ENCODE results near the gene CORO7.
A peak's percentile ranks its signal among the peaks of the same experiment; 100 is the strongest.

The CORO7 gene

GRCh38 chr16:4416200-4417032, at the start of gene CORO7:
CORO7 (minus strand) TSS chr16:4416596; CDS start chr16:4416518, 78 bp downstream.
- peak; percentile 99 for DNase-seq (ENCODE audit: low spot score)

DNA sequence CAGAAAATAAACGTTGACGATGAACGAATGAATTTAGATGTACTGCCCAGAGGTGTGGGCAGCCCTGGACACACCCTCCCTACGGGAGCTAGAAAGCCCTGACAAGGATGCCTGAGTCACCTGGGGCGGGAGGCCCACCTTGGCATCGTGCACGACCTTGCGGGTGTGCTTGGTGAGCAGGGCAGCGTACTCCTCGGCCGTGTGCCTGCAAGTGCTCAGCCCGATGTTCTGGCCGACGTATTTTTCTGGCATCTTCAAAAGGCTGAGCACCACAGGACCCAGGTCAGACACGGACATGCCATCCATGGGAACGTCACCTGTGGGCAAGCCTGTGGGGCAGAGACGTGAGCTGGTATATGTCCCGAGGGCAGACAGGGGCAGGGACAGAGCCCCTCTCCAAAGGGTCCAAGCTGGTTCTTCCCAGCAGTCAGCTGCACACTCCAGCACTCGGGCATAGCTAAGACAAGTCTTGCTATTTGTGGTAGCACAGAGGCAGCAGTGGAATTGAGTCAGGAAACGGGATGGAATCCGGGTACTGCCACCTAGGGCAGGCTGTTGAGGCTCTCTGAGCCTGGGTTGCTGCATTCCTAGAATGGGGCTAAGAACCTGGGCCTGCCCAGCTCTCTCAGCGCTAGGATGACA, 47.2 kb upstream of the CORO7 start:
- no peak for DNase-seq (ENCODE audit: low spot score)

- DNase-seq (ENCODE audit: low spot score): no peak
Measured at GRCh38 chr16:4461250-4462085, 45.1 kb upstream of the CORO7 start.

DNA sequence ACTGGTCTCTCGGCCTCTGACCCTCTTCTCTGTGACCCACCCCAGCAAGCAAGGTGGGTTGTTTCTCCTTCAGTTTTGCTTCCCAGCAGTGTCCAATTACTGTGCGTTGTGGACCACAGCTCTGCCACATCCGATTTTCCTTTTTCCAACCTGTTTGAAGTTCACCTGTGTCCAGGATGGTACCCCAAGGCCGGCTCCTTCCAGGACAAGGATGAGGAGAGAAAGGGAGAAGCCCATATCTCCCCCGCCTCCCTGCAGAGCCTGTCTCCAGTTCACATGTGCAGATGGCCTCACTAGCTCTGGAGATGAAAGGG, 44.5 kb upstream of the CORO7 start:
- DNase-seq (ENCODE audit: low spot score): no peak

DNA sequence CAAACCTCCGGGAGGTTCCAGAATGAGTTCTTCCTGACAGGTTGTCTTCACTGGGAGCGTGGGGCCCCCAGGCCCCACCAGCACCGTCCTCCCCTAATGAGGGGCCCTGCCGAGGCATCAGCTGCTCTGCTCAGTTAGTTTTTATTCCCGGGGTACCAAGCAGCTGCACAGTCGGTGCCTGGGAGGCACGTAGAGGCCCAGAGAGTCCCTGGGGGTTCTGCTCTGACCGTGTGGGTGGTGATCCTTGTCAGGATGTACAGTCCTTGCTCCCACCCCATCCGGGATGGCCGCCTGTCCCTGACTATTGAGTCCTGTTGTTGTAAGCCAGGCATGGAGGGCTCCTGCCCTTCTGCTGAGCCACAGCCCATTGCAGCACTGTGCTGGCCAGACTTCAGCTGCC, 39.6 kb upstream of the CORO7 start:
- DNase-seq (ENCODE audit: low spot score): no peak

DNA sequence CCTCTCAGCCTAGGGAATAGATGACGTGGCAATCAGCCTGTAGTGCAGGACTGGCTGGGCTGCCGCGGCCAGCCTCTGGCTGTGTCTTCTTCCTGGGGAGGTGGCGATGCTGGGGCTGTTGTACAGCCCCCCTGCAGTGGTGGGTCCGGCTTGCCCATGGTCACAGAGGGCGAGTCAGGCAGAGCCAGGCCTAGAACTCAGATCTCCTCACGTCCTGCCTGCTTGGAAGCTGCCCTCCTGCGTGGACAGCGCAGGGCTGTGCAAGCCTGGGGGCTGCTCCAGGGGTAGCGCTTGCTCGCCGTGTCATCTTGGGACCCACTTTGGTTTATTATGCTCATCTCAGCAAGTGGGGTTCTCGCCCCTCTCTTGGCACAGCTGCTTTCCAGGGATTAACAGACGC, 38.7 kb upstream of the CORO7 start:
- no peak for DNase-seq (ENCODE audit: low spot score)

DNA sequence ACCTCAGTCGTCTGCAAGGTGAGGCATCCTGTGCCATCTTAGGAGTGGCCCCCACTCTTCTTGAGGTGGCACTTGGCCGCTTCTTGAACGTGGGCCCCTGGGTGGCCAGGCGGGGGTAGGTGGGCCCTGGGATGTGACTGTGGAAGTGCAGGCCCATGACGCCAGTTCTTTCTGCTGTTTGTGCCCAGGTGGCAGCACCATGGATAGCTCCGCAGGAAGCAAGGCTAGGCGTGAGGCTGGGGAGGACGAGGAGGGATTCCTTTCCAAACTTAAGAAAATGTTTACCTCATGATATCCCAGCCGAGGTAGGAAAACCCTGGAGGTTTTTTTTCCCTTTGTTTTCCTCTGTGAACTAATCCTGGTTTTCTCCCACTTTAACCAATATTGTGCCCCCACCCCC, 38.2 kb upstream of the CORO7 start:
- DNase-seq (ENCODE audit: low spot score): no peak

- no peak for DNase-seq (ENCODE audit: low spot score)
Measured at GRCh38 chr16:4452674-4453073, 36.3 kb upstream of the CORO7 start.

- DNase-seq (ENCODE audit: low spot score): no peak
Measured at GRCh38 chr16:4450931-4451519, 34.6 kb upstream of the CORO7 start.

GRCh38 chr16:4450430-4450829, 34.0 kb upstream of the CORO7 start:
- DNase-seq (ENCODE audit: low spot score): no peak

DNA sequence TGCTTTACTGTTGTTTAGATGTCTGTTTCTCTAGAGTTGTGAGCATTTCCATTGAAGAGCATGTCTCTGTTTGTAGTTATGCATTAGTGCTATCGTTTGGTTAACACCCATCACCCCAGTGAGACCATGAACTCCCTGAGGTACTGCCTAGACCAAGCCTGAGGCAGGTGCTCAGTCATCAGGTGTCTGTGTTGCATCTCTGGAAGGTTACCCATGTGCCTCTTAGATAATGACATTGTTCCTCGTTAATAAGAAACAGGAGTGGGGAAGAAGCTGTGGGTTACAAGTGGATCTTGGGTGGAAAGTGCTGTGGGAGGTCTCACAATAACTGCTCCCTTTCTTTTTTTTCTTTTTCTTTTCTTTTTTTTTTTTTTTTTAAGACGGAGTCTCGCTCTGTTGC, 27.6 kb upstream of the CORO7 start:
- DNase-seq (ENCODE audit: low spot score): no peak

DNA sequence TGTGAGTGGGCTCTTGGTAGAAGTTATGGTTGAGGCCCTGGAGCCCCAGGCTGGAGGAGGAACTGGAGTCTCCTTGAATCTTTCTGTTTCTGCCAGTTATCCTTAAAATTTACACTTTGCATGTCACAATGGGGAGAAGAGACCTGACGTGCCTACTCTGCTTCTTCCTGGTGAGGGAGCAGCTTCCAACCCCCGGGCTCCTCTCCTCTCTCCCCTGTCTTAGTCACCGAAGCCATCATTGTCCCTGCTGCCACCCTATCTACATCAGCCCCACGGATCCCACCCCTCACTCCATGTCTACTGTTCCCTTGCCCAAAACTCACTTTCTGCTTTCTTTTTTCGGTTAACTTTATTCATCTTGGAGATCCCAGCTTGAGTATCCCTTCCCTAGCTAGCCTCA, 26.9 kb upstream of the CORO7 start:
- DNase-seq (ENCODE audit: low spot score): no peak

DNA sequence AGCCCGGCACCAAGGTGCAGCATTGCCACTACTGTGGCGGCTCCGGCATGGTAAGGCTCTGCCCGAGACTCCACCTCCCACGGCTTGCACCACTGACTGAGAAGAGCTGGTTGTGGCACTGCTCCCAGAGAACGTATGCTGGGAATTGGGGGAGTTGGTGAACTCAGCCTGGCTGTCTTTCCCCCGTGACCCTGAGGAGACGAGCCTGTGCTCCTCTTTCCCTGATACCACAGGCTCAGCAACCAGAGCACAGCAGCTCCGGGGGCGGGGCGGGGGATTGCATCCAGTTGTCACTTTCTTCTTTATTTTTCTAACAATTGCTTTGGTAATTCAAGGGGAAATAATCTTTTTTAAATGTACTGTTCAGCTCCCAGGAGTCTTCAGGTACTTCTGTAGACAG, 26.0 kb upstream of the CORO7 start:
- DNase-seq (ENCODE audit: low spot score): no peak

DNA sequence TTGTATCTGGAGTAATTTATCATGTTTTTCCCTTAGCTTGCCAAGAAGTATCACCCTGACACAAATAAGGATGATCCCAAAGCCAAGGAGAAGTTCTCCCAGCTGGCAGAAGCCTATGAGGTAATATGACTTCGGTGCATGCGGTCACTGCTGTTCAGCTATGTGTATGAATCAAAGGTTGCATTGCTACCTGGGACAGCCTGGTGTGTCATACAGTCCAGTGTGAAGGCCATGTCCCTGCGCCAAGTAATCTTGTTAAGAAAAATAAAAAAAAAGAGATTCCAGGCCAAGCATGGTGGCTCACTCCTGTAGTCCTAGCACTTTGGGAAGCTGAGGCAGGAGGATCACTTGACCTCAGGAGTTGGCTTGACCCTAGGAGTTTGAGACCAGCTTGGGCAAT, 21.0 kb upstream of the CORO7 start:
- DNase-seq (ENCODE audit: low spot score): no peak

- no peak for DNase-seq (ENCODE audit: low spot score)
Measured at GRCh38 chr16:4435337-4436067, 19.1 kb upstream of the CORO7 start.

DNA sequence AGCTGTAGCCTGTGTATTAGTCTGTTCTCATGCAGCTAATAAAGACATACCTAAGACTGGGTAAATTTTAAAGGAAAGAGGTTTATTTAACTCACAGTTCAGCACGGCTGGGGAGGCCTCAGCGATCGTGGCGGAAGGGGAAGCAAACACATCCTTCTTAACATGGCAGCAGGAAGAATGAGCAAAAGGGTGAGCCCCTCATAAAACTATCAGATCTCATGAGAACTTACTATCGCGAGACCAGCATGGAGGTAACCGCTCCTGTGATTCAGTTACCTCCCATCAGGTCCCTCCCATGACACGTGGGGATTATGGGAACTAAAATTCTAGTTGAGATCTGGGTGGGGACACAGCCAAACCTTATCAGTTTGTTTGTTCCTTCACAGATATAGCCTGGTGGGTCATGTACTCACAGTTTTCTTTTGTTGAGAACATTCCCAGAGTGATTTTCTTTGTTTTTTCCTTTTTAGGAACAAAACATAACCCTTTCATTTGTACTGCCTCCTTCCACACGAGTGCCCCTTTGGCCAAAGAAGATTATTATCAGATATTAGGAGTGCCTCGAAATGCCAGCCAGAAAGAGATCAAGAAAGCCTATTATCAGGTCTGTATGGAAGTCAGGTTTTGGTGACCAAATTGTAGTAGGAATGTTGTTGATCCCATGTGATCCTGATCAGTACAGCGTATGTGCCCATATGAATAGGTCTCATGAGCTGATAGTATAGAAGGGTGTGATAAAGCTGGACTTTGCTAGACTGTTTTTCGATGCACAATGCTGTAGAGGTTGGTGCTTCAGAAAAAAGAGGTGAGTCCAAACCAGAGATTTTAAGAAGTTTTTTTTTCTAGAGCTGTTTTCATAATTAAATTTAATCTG, 17.8 kb upstream of the CORO7 start:
- DNase-seq (ENCODE audit: low spot score): no peak

GRCh38 chr16:4433228-4433627, 16.8 kb upstream of the CORO7 start:
- DNase-seq (ENCODE audit: low spot score): no peak

DNA sequence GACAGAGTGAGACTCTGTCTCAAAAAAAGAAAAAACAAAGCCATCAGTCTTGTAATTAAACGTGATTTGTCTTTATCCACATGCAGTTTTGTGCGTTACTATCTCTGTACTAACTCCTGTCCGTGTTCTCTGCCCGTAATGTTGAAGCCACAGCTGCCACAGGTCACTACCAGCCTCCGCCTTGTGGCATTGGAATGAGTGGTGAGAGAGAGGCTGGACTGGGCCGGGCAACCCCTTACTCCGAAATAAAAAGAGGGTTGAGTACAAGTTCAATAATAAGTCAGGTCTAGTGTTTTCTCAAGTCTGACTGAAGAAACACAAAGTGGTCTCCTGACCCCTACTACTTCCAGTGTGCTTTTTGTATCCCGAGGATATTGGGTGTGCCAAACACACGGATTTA, 14.6 kb upstream of the CORO7 start:
- DNase-seq (ENCODE audit: low spot score): no peak

GRCh38 chr16:4428500-4428899, 12.1 kb upstream of the CORO7 start:
- DNase-seq (ENCODE audit: low spot score): no peak

DNA sequence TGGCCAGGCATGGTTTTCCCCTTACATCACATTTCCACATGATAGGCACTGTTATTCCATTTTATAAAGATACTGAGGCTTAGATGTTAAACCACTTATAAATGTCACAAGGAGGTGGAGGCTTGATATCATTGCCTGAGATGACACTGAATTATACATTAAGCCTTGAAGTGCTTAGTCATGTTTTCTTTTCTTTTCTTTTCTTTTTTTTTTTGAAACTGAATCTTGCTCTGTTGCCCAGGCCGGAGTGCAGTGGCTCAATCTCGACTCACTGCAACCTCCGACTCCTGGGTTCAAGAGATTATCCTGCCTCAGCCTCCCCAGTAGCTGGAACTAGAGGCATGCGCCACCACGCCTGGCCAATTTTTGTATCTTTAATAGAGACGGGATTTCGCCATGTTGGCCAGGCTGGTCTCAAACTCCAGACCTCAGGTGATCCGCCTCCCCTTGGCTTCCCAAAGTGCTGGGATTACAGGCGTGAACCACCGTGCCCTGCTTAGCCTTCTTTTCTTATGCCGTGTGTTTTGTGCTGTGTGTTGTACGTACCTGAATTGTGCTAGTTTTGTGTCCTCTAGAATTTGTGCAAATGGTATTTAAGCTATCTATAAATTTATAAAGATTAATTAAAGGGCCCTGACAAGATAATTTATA, 10.5 kb upstream of the CORO7 start:
- no peak for DNase-seq (ENCODE audit: low spot score)
